GM12891 (cell line): ENCODE measurements around the gene RHCG.

ENCODE experiments used
- POLR2A ChIP-seq: IDR thresholded peaks from 2 replicates; pipeline ENCODE4 v1.6.1; 2011; ENCODE audit warnings: low read depth, low read length, control low read depth
- POLR2AphosphoS5 ChIP-seq: IDR thresholded peaks from 2 replicates; pipeline ENCODE4 v1.6.1; 2011; ENCODE audit warnings: low read depth, low read length, control low read depth
- POU2F2 ChIP-seq: IDR thresholded peaks from 2 replicates; pipeline ENCODE4 v1.6.1; 2011; ENCODE audit warnings: low read depth, mild to moderate bottlenecking, control low read depth, low read length, moderate library complexity
- SPI1 ChIP-seq: IDR thresholded peaks from 2 replicates; pipeline ENCODE4 v1.6.1; 2011; ENCODE audit warnings: low read depth, low read length, control low read depth
- TAF1 ChIP-seq: IDR thresholded peaks from 2 replicates; pipeline ENCODE4 v1.6.1; 2011; ENCODE audit warnings: low read depth, low read length, control low read depth

- no peak for TF ChIP-seq TAF1
- no peak for TF ChIP-seq POLR2AphosphoS5
- TF ChIP-seq POLR2A: no peak
- no peak for TF ChIP-seq SPI1
- TF ChIP-seq POU2F2: no peak
Measured at GRCh38 chr15:89531796-89532537, 35.6 kb upstream of the RHCG start.
